Smooth muscle cell (in vitro differentiated cells): ENCODE results near the gene IGSF9. TPM values are rescaled to one million over a fixed set of nuclear protein-coding genes. Genes with fewer than 3 reads are reported as not detected.

Source experiments
- DNase-seq: peaks from one replicate; lab custom pipeline; 2025; ENCODE audit not compliant: unreplicated experiment; lab: John Stamatoyannopoulos, UW
- H2AFZ ChIP-seq: fragments of 200-600 bp; sonication (generic); 2 replicates; pipeline ENCODE4 v1.6.0; 2016; ENCODE audit warnings: antibody characterized with exemption, low read depth, mild to moderate bottlenecking
- H3F3A ChIP-seq: fragments of 200-600 bp; sonication (generic); 2 replicates; pipeline ENCODE4 v1.6.0; 2017; ENCODE audit warnings: antibody characterized with exemption, low read depth
- H3K27ac ChIP-seq: fragments of 200-600 bp; sonication (generic); 2 replicates; pipeline ENCODE4 v1.5.1; 2016; ENCODE audit warnings: low read depth, mild to moderate bottlenecking
- H3K27me3 ChIP-seq: fragments of 200-600 bp; sonication (generic); 2 replicates; pipeline ENCODE4 v1.6.1; 2016; ENCODE audit warnings: low read depth, mild to moderate bottlenecking
- H3K36me3 ChIP-seq: fragments of 200-600 bp; sonication (generic); 2 replicates; pipeline ENCODE4 v1.5.1; 2016; ENCODE audit warnings: low read depth
- H3K4me1 ChIP-seq: fragments of 200-600 bp; sonication (generic); 2 replicates; pipeline ENCODE4 v1.5.1; 2016; ENCODE audit warnings: low read depth
- H3K4me2 ChIP-seq: fragments of 200-600 bp; sonication (generic); 2 replicates; pipeline ENCODE4 v1.6.0; 2016; ENCODE audit warnings: mild to moderate bottlenecking
- H3K4me3 ChIP-seq: fragments of 200-600 bp; sonication (generic); 2 replicates; pipeline ENCODE4 v1.5.1; 2016; ENCODE audit warnings: mild to moderate bottlenecking
- H3K79me2 ChIP-seq: fragments of 200-600 bp; sonication (generic); 2 replicates; pipeline ENCODE4 v1.6.0; 2016; ENCODE audit warnings: low read depth, mild to moderate bottlenecking
- H3K9ac ChIP-seq: fragments of 200-600 bp; sonication (generic); 2 replicates; pipeline ENCODE4 v1.6.0; 2016; ENCODE audit warnings: low read depth
- H3K9me3 ChIP-seq: fragments of 200-600 bp; sonication (generic); replicated peaks from 2 replicates; pipeline ENCODE4 v1.5.1; 2016; ENCODE audit warnings: low read depth
- H4K20me1 ChIP-seq: fragments of 200-600 bp; sonication (generic); 2 replicates; pipeline ENCODE4 v1.6.0; 2016; ENCODE audit warnings: low read depth
- WGBS: methylation state at CpG from one replicate; pipeline ENCODE4 v1.1.7; 2016; ENCODE audit warnings: low lambda C conversion rate; 5-methylcytosine and 5-hydroxymethylcytosine counted together
- polyA plus RNA-seq: library from polyadenylated mRNA; unstranded; fragments of >200 nt; fragmentation: Nextera tagmentation; extraction: Ambion mirVana; gene quantifications from 2 replicates; pipeline ENCODE4 v1.2.1, GENCODE V29; 2016
- total RNA-seq: library from RNA; depleted of rRNA; stranded (reverse); fragments of >200 nt; gene quantifications from 2 replicates; pipeline ENCODE4 v1.2.3, GENCODE V29; 2014
- TF ChIP-seq, protein P1 (sequence below): fragments of 200-600 bp; sonication (generic); IDR thresholded peaks from 2 replicates; pipeline ENCODE4 v1.5.1; 2017; ENCODE audit warnings: borderline replicate concordance, mild to moderate bottlenecking, antibody characterized with exemption; ENCODE audit not compliant: insufficient read depth, poor library complexity, severe bottlenecking

IGSF9 gene
- total and polyA plus RNA-seq, 2 experiments from 2014 or later = 0.99 to 2.1 TPM

GRCh38 chr1:159929155-159930051 is 16.0 kb downstream of the IGSF9 start:
- Histone ChIP-seq H4K20me1 (no peaks in the 10 kb centered on the region), H3K27ac (no peak overlapping the region), H3K4me2 (no peak overlapping the region), H2AFZ (no peak overlapping the region), H3K4me1 (no peaks in the 10 kb centered on the region), H3K9ac (no peak overlapping the region), H3K9me3 (no peaks in the 10 kb centered on the region), H3K4me3 (no peak overlapping the region), H3F3A (no peaks in the 10 kb centered on the region), H3K79me2 (no peaks in the 10 kb centered on the region), H3K36me3 (no peaks in the 10 kb centered on the region), H3K27me3 (no peaks in the 10 kb centered on the region)
- 65% methylated on average over 48 of the region's 48 CpGs for WGBS
- no peak for DNase-seq
- TF ChIP-seq, protein P1, sequence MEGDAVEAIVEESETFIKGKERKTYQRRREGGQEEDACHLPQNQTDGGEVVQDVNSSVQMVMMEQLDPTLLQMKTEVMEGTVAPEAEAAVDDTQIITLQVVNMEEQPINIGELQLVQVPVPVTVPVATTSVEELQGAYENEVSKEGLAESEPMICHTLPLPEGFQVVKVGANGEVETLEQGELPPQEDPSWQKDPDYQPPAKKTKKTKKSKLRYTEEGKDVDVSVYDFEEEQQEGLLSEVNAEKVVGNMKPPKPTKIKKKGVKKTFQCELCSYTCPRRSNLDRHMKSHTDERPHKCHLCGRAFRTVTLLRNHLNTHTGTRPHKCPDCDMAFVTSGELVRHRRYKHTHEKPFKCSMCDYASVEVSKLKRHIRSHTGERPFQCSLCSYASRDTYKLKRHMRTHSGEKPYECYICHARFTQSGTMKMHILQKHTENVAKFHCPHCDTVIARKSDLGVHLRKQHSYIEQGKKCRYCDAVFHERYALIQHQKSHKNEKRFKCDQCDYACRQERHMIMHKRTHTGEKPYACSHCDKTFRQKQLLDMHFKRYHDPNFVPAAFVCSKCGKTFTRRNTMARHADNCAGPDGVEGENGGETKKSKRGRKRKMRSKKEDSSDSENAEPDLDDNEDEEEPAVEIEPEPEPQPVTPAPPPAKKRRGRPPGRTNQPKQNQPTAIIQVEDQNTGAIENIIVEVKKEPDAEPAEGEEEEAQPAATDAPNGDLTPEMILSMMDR = no peak

DNA sequence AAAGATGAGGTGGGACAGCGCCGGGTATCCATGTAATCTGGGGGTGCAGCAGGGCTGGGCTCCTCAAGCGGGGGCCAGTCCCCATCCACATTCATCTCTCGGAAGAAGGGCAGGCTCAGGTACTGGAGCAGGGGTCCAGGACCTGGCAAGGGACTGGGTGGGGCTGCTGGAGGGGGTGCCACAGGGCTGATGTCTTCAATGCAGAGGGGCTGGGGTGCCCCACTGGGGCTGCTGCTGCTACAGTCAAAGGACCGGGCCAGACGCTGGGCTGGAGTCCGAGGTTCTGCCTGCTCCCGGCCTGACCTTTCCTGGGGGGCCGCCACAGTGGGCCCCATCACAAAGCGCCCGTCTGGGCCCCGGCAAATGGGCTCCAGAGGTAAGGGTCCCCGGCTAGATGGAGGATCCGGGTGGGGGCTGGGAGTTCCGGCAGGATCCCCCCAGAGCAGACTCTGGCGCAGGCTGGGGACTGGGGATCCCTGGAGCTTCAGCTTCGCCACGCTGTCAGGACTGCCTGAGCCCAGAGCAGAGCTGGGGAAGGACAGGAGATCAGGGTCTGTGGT is 16.8 kb downstream of the IGSF9 start:
- TF ChIP-seq, protein P1 = no peak
- WGBS = 95% methylated on average over 18 of the region's 18 CpGs
- no peak overlapping the region for H3K9ac ChIP-seq

GRCh38 chr1:159927849-159928431 is 17.5 kb downstream of the IGSF9 start:
- H3K27me3 ChIP-seq = no peaks in the 10 kb centered on the region
- WGBS = 80% methylated on average over 13 of the region's 13 CpGs
- no peak overlapping the region for H3K4me3 ChIP-seq
- H3K36me3 ChIP-seq = no peaks in the 10 kb centered on the region
- no peak overlapping the region for H3K4me2 ChIP-seq
- DNase-seq = no peak
- peaks cover 1% of the 10 kb centered on the region for H4K20me1 ChIP-seq
- H3K9ac ChIP-seq = no peak overlapping the region
- H3K9me3 ChIP-seq = no peaks in the 10 kb centered on the region
- peaks cover 10% of the 10 kb centered on the region for H3K4me1 ChIP-seq
- TF ChIP-seq, protein P1 = no peak
- no peak overlapping the region for H2AFZ ChIP-seq
- H3K79me2 ChIP-seq = peaks cover 14% of the 10 kb centered on the region
- peaks cover 4% of the 10 kb centered on the region for H3F3A ChIP-seq
- H3K27ac ChIP-seq = no peak overlapping the region

More for the DNA sequence above, 16.8 kb downstream of the IGSF9 start:
- Histone ChIP-seq H3K27me3 (no peaks in the 10 kb centered on the region), H3K27ac (no peak overlapping the region), H3K4me2 (no peak overlapping the region), H3K4me3 (no peak overlapping the region), H4K20me1 (no peaks in the 10 kb centered on the region), H3K79me2 (peaks cover 8% of the 10 kb centered on the region), H3K9me3 (no peaks in the 10 kb centered on the region), H2AFZ (no peak overlapping the region), H3K4me1 (peaks cover 4% of the 10 kb centered on the region), H3F3A (peaks cover under 1% of the 10 kb centered on the region), H3K36me3 (no peaks in the 10 kb centered on the region)
- no peak for DNase-seq
